HG03432 (cell line): ENCODE measurements around the gene MFSD12.

Source experiments
- ATAC-seq: cut with Tn5 transposase; IDR thresholded peaks from one replicate; pipeline ENCODE4 v1.9.1; 2021; ENCODE audit warnings: mild to moderate bottlenecking, moderate library complexity; ENCODE audit not compliant: unreplicated experiment

Gene MFSD12

DNA sequence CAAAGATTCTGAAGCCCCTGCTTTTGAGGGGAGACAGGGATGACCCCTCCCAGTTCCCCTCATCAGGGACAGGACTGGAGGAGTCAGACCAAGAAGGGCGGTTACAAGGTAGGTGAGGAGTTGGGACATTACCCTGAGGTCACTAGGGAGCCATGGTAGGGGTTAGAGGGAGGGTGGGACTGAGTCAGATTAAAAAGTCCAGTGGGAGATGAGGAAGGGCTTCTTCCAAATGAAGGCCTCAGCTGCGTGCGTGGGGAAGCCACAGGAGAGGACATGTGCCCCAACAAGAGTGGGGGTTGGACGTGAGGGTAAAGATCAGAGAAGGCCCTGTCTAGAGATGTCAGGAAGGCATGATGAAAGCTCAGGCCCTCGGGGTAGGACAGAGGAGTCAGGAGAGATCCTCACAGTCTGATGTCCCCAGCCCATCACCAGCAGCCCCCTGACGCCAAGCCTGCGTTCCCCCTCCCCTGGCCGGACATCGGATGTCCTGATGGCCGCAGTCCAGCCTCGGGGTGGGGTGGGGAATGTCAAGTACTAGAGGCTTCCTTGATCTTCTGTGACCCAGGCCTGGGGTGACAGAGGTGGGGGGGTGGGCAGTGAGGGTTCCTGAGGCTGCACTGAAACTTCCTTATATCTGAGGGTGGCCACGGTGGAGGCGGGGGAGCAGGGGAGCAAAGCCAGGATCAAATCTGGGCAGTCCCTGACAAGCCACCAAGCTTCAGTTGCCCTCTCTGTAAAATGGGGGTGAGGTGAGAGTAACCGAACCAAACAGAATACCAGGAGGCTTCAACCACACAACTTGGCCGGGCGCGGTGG is 6.5 kb upstream of the MFSD12 start:
- ATAC-seq, result no peak

DNA sequence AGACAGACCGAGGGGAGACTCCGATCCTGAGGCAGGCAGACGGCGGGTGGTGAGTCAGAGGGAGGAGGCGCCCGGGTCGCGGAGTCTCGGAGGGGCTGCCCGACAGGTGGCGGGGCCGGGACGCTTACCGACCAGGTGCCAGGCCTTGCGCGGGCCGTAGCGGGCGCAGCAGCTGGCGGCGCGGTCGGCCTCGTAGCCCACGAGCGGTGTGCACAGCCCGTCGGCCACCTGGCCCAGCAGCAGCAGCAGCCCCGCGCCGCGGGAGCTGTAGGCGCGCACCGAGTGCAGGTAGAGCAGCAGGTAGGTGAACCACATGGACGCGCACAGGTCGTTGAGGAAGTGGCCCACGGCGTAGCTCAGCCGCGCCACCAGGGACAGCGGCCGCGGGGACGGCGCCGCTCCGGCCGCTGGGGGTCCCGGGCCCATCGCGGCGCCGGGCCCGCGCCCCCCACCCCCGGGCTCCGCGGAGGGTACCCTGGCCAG is 367 bp downstream of the MFSD12 start:
- ATAC-seq, result no peak

DNA sequence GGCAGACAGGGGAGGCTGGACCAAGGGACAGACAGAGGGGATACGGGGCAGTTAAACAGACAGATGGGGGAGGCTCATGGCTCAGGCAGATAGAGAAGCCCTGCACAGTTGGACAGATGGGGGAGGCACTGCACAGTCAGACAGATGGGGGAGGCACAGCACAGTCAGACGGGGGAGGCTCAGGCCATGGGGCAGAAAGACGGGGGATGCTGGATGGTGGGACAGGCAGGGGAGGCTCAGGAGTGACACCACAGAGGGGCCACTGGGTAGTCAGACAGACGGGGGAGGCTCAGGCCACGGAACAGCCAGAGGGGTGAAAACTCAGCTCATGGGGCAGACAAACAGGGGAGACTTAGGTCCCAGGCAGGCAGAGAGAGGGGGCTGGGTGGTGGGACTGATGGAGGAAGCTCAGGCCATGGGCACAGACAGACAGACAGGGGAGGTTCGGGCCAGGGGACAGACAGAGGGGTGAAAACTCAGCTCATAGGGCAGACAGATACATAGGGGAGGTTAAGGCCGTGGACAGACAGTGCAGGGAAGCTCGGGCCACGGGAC is 886 bp downstream of the MFSD12 start:
- no peak for ATAC-seq

DNA sequence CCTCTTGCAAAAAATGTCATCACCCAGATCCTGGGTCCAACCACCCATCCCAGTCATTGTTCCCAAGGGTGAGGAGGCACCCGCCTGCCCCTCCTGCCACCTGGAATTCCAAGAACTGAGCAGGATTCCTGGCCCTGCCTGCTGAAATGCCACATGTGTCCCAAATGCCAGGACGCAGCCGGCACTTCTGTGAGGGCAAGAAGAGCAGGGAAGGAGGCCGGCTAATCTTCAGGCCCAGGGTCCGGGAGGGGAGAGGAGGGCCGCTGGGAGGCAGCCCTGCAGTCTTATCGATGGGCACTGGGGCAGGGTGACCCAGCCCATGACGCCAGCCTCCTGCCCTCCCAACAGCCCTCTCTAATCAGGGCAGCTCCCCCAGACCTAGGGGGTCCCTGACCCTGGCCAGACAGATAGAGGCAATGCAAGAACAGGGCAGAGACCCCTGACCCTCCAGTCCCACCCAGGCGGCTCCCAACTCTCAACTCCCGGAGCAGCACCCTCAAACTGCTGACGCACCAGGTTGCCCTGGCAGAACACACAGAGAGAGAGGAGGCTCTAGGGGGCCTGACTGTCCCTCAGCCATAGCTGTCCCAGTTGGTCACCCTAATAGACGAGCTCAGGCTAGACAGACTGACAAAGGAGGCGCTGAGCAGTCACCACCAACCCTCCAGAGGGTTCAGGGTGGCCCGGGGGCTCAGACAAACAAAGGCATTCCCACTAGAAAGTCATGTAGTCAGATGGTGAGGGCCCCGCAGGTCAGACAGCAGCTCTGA is 1.5 kb downstream of the MFSD12 start:
- no peak for ATAC-seq

DNA sequence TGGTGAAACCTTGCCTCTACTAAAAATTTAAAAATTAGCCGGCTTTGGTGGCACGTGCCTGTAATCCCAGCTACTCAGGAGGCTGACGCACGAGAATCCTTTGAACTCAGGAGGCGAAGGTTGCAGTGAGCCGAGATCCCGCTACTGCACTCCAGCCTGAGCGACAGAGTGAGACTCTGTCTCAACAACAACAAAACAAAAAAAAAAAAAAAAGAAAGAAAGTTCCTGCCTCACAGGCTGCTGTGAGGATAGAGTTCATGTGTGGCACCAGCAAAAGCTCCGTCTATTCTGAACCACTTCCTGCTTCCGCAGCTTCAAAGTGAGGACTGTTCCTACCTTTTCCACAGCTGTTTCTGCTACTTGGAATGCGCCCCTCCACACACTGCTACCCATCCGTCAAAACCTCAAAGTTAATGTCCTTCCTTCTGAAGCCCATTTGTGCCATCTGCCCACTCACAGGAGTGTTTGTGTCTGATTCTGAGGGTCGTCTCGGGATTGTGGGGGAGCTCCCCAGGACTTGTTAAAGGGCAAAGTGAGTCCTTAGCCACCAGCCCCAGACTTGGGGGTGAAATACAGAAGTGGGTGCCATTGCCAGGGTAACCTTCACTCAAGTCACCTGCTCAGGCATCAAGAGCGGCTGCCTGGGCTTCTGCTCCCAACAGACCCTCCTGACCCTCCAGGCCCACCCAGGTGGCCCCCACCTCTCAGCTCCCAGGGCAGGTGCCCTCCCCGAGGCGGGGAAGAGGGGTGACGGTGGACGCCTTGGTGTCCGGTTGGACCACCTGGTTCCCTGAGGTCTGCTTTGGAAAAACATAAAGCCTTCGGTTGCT is 2.9 kb downstream of the MFSD12 start:
- ATAC-seq, result no peak

DNA sequence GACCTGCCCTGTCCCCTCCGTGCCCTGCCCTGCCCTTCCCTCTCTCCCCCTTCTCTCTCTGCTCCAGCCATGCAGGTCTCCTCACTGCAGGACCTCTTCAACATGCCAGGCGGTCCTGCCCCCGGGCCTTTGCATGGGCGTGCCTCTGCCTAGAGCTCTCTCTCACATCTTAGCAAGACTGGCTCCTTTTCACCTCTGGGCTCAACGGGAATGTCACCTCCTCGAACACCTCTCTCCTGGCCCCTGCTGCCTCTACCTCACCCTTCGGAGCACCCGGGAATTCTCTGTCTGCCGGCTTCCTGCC is 5.6 kb downstream of the MFSD12 start:
- ATAC-seq, result no peak

DNA sequence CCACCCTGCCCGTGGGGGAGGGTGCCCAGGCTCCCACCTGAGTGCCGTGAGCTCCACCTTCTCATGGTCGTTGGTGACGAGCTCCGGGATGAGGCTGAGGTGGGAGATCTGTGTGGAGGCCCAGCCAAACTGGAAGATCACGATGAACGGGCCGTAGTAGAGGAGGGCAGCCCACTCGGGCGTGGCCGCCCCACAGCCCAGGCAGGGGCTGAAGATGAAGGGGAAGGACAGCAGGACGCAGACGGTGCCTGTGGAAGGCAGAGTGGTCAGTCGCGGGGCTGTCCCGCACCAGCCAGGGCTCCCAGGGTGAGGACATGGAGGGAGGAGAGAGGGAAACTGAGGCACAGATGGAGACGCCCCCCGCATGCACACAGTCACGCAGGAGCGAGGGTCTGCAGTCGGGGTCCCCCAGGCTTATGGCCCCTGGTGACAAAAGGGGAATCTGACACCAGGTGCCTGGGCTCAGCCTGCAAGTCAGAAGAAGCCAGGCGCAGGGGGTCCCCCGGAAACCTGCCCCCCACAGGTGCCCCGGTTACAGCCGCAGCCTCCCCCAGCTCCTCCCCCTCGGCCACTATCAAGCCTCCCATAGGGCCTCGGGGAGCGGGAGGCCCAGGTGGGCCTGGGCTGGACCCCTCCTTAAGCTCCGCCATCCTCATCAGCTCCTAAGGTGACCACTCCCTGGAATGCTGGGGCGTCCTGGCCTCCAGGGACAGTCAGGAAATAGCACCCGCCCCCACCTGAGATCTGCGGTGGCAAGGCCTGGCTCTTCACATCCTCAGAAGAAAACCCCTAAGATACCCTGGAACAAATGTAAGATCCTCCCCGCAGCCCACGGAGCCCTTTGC is 6.2 kb downstream of the MFSD12 start:
- no peak for ATAC-seq

DNA sequence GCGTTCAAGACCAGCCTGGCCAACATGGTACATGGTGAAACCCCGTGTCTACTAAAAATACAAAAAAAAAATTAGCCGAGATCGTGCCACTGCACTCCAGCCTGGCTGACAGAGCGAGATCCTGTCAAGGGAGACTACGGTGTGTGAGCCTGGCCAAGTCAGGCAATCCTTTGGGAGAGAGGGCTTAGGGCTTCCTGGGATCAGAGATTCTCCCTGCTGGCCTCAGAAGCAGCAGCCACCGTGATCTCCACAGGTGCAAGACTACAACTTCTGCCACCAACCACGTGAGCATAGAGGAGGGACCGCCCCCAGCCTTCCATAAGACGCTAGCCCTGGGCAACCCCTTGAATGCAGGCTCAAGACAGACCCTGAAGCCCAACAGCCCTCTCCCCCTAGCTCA is 7.6 kb downstream of the MFSD12 start:
- ATAC-seq, result no peak

DNA sequence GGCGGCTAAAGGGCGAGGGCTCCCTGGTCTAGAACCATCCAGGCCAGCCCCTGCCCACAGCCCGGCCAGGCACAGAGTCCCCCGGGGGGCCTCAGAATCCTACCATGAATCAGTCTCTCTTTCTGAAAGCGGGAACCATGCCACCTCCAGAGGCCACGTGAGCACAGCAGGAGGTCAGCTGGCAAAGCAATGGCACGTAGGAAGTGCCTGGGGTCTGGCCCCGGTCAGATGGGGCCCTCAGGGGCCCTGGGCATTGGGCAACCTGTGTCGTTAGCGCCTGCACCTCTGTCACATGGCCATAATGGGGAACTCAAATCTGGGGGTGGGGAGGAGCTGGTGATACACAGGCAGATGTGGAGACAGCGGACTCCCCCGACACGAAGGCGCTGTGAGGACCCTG is 8.8 kb downstream of the MFSD12 start:
- no peak for ATAC-seq

DNA sequence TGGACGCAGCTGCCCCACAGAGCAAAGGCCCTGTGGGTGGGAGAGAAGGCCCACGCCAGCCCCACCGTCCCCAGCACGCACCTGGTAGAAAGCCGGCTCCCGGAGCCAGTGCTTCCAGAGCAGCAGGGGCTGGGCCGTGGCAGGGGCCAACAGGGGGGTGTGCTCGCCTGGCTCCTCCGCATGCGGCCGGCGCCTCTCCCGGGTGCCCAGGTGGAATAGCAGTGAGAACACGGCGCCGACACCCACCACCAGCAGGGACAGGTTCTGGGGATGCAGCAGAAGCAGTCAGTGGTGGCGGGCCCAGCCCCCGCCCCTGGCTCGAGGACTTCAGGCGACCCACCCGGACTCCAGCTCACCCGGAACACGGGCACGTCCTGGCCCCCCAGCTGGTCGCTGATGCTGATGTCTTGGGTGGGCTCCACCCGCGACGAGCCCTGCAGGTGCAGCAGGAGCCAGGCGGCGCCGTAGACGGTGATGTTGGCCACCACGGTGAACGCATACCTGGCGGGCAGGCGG is 9.6 kb downstream of the MFSD12 start:
- ATAC-seq, result no peak

DNA sequence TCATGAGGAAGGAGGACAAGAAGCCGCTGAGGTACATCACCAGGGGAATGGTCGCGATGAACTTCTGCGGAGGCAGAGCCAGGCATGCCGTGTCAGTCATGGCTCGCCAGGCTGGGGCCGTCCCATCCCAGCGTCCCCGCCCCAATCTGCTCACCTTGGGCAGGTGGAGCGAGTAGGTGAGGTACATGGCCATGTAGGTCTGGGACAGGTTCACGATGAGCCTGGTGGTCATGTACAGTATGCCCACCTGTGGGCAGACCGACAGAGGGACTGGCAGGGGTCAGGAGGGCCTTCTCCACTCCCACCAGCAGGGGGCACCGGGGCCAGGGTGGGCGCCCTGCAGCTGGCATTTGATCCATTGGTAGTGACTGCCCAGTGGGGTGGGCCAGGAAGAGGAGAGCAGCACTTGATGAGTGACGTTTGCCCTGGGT is 10.1 kb downstream of the MFSD12 start:
- no peak for ATAC-seq

DNA sequence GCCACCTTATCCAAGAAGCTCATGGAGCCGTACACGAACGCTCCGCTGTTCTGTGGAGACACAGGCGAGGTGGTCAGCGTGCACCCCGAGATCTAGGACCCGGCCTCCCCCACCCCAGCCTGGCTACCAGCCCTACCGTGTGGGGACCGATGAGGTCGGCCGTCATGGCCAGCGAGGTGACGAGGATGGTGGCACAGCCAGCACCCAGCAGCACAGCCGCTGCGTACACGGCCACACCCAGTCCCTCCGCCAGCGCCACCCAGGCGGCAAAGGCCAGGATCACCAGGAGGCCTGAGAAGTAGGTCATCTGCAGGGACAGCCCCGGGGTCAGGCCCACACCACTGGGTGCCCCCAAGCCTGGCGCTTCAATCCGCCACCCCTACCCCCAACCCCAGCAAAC is 11.3 kb downstream of the MFSD12 start:
- ATAC-seq, result no peak

DNA sequence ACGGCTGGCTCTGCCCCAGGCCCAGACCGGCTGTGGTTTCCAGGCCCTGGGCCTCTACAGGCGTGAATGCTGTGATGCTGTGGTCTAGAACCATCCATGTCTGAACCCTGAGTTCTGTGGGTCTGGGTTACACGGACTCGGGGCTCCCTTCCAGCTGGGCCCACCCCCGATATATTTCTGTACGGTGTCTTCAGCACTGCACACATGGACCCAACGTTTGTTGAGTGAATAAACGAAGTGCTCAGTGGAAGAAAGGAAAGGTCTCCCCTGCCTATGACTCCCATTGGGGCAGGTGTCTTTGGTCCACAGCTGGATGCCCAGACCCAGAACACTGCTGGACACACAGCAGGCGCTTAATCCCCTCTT is 11.7 kb downstream of the MFSD12 start:
- ATAC-seq, result no peak

DNA sequence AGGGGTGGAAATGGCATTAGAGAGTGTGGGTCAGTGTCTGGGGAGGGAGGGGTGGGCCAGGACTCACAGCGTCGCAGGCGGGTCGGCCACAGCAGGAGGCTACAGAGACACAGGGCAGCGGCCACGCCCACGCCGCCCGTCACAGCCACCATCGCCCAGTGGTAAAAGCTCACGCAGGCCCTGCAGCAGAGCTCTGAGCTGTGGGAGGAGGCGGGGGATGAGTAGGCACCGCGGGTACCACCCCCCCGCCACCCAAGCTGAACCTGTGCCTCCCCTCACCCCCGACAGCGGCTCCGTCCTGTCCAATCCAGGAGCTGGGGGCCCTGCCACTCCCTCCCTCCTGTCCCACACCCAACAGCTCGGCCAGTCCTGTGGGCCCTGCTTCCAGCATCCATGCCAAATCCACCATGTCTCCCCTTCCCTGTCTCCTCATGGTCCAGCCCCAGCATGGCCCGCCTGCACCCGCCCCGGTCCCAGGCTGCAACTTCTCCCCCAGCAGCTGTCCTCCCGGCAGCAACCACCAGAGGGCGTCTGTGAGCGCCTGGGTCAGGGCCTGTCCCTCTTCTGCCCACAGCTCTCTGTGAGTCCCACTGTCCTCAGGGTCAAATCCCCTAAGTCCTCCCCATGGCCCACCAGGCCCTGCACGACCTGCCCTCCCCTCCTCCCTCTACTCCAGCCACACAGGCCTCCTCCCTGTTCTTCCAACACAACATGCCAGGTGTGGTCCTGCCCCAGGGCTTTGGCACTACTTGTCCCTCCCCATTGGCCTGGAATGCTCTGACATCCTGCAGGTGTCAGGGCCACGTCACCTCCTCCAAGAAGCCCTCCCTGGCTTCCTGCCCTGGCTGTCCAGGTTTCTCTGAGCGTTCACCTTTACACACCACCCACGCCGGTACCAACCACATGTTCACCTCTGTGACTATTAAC is 12.4 kb downstream of the MFSD12 start:
- ATAC-seq, result peak; percentile 42

DNA sequence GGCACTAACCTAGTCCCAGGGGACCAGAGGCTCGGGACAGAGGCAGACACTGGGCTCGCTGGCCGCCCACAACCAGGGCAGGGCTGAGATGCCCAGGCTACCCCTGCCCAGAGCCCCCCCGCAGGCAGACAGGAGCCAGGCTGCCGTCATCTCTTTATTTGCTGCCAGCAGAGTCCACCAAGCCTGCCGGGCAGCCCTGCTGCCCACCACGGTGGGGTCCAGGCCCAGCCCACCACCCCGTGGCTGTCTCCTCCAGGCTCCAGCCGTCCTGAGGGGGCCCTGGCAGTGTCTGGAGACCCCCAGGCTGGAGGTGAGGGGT is 13.4 kb downstream of the MFSD12 start:
- ATAC-seq, result no peak

DNA sequence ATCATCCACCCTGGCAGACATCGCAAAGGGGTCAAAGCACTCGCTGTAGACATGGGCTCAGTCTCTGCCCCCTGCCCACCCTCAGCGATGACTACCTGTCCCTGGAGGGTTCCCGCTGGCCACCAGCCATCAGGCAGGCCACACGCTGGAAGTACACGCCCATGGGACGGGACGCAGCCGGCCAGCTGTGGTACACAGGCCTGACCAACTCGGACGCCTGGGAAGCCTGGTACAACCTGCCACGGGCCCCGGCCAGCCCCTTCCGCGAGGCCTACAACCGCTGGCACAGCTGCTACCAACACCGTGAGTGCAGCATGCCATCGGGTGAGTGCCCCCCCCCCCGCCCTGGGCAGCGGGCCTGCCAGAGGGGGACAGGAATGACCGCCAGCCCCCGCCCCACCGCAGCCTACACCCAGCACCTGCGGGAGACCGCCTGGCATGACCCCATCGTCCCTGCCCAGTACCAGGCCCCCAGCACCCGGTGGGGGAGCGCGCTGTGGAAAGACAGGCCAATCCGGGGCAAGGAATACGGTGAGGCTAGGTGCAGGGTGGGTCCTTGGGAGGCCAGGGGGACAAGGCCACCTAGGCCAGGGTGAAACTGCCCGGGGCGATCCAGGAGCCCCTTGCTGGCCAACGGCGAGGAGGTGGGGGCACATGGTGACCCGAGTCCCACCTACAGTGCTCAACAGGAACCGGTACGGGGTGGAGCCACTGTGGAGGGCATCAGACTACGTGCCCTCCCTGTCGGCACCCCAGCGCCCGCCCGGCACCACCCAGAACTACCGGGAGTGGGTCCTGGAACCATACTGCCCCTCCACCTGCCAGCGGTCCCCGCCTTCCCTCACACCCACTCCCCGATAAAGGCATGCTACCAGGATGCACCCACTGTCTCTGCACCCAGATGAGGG is 14.0 kb downstream of the MFSD12 start:
- ATAC-seq, result no peak

DNA sequence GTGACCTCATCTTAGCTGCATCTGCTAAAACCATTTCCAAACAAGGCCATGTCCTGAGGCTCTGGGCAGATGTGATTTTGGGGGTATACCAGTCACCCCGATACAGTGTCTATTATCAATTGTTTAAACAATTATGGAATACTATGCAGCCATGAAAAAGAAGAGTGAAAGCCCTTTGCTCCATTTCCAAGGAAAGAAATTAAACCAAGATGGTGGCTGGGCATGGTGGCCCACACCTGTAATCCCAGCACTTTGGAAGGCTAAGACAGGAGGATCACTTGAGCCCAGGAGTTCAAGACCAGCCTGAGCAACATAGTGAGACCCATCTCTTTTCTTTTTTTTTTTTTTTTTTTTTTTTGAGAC is 17.6 kb downstream of the MFSD12 start:
- ATAC-seq, result no peak
